Measurements from ENCODE around the gene SRGAP2B.
"Not testable (repeated sequence)": the region's sequence is repeated elsewhere in the genome, so short reads cannot be mapped to it uniquely, and the experiment has no call there.

Gene SRGAP2B

GRCh38 chr1:144961604-144962583 is 133.2 kb downstream of the SRGAP2B start:
- DNase-seq (ENCODE audit: extremely low read depth in 1 of 2, low read depth in 1 of 2) = not testable (repeated sequence)

- DNase-seq (ENCODE audit: extremely low read depth in 1 of 2, low read depth in 1 of 2) = not testable (repeated sequence)
These were observed 134.1 kb downstream of the SRGAP2B start for GRCh38 chr1:144960929-144961488.

DNA sequence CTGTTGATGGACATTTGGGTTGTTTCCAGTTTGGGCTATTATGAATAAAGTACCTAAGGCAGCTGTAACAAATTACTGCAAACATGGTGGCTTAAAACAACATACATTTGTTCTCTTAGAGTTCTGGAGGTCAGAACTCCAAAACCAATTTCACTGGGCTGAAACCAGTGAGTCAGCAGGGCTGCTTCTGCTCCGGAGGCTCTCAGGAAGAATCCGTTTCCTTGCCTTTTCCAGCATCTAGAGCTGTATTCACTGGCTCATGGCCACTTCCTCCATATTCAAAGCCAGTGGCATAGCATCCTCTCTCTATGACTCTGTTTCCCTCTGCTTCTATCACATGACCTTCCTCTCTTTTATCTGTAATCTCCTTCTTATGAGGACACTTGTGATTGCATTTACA is 146.7 kb downstream of the SRGAP2B start:
- not testable (repeated sequence) for DNase-seq (ENCODE audit: extremely low read depth in 1 of 2, low read depth in 1 of 2)

- not testable (repeated sequence) for DNase-seq (ENCODE audit: extremely low read depth in 1 of 2, low read depth in 1 of 2)
These were observed 147.6 kb downstream of the SRGAP2B start for GRCh38 chr1:144947495-144947894.

- not testable (repeated sequence) for DNase-seq (ENCODE audit: extremely low read depth in 1 of 2, low read depth in 1 of 2)
These were observed 148.3 kb downstream of the SRGAP2B start for GRCh38 chr1:144946525-144947480.

- DNase-seq (ENCODE audit: extremely low read depth in 1 of 2, low read depth in 1 of 2) = not testable (repeated sequence)
These were observed 153.4 kb downstream of the SRGAP2B start for GRCh38 chr1:144941710-144942109.

- DNase-seq (ENCODE audit: extremely low read depth in 1 of 2, low read depth in 1 of 2) = not testable (repeated sequence)
These were observed 155.1 kb downstream of the SRGAP2B start for GRCh38 chr1:144940054-144940453.

- DNase-seq (ENCODE audit: extremely low read depth in 1 of 2, low read depth in 1 of 2) = not testable (repeated sequence)
These were observed 156.5 kb downstream of the SRGAP2B start for GRCh38 chr1:144938627-144939026.

GRCh38 chr1:144936186-144936732 is 158.9 kb downstream of the SRGAP2B start:
- not testable (repeated sequence) for DNase-seq (ENCODE audit: extremely low read depth in 1 of 2, low read depth in 1 of 2)

GRCh38 chr1:144935310-144935709 is 159.8 kb downstream of the SRGAP2B start:
- DNase-seq (ENCODE audit: extremely low read depth in 1 of 2, low read depth in 1 of 2) = not testable (repeated sequence)

GRCh38 chr1:144933014-144933413 is 162.1 kb downstream of the SRGAP2B start:
- not testable (repeated sequence) for DNase-seq (ENCODE audit: extremely low read depth in 1 of 2, low read depth in 1 of 2)

DNA sequence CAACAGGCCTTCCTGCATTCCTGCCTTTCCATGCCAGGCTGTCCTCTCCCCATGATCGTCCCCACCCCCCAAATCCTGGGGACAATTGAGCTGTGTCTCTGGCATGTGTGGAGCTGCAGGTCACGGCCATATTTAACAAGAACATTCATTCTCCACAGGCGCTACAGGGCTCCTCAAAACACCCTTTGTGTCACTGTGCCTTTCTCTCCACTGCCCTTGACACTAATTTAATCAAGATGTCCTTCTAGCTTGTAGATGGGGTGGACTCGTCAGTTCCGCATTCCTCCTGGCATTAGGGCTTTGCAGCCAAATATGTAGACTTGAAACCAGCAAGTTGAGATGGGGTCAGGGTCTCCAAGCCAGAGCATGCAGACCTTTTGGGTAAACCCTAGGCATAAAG is 163.0 kb downstream of the SRGAP2B start:
- DNase-seq (ENCODE audit: extremely low read depth in 1 of 2, low read depth in 1 of 2) = not testable (repeated sequence)

GRCh38 chr1:144931553-144931952 is 163.6 kb downstream of the SRGAP2B start:
- not testable (repeated sequence) for DNase-seq (ENCODE audit: extremely low read depth in 1 of 2, low read depth in 1 of 2)

- not testable (repeated sequence) for DNase-seq (ENCODE audit: extremely low read depth in 1 of 2, low read depth in 1 of 2)
These were observed 164.9 kb downstream of the SRGAP2B start for GRCh38 chr1:144930085-144930777.

DNA sequence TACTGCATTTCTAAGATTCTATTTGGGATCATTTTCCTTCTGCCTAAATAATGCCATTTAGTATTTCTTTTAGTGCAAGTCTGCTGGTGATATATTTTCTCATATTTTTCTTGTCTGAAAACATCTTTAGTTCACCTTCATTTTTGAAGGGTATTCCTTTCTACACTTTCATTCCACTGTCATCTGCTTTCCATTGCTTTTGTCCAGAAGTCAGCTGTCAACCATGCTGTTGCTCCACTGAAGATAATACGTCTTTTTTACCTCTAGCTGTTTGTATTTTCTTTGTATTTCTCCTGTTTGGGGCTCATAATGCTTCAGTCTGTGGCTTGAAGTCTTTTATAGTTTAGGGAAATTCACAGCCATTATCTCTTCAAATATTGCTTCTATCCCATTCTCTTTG is 167.8 kb downstream of the SRGAP2B start:
- not testable (repeated sequence) for DNase-seq (ENCODE audit: extremely low read depth in 1 of 2, low read depth in 1 of 2)

GRCh38 chr1:144923640-144924039 is 171.5 kb downstream of the SRGAP2B start:
- DNase-seq (ENCODE audit: extremely low read depth in 1 of 2, low read depth in 1 of 2) = not testable (repeated sequence)

- DNase-seq (ENCODE audit: extremely low read depth in 1 of 2, low read depth in 1 of 2) = not testable (repeated sequence)
These were observed 172.3 kb downstream of the SRGAP2B start for GRCh38 chr1:144922785-144923184.

- DNase-seq (ENCODE audit: extremely low read depth in 1 of 2, low read depth in 1 of 2) = not testable (repeated sequence)
These were observed 176.0 kb downstream of the SRGAP2B start for GRCh38 chr1:144919106-144919505.

DNA sequence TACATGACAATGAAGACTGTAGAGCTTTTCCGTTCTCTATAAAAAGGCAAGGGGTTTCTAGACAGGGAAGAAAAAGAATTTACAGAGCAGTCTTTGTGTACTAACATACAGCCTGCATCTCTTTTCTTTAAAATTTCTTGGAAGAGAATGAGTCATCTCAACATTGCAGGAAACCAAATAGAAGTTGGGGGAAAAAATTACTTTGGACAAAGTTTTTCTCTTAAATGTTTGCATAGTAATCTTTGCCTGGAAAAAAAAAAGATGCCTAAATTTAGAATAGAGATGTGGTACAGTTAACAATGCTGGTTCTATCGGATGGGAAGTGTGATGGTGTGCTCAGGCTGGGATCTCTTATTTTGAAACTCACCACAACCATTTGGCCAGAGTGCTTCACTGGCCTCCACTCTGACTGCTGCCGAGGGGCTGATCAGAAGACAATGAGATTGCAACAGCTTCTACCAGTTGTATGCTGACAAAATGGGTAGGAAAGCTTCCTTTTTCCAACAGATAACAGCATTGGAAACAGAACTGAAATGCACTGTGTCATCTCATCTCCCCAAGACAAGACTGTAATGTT is 177.0 kb downstream of the SRGAP2B start:
- DNase-seq (ENCODE audit: extremely low read depth in 1 of 2, low read depth in 1 of 2) = not testable (repeated sequence)
